ENCODE measurements around the gene GPATCH2.

DNA sequence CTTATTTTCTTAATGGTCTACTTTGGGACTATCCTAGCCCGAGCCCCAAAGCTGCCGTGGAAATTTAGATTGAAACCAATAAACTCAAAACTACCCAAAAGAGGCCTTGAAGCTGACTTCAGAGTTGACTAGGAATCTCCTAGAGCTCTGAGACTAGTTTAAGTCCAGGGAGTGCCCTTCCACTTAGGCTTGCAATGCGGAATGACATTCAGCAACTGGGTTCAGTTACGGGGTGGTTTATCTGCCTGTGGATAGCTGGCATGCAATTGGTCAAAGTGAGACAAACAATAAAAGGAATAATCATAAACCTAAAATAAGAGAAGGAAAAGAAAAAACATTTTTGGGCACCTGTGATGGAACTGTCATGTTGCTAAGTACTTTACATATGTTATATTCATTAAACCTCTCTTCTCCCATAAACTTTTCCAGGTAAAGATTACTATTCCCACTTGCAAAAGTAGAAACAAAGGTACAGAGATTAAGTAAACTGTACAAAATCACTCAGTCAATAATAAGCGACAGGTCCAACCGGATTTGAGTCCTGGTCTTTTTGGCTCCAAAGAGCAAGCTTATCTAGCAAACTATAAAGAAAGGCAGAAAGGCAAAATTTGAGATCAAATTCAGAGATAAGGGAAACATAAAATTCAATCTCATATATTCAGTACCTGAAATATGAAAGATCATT, 56.5 kb downstream of the GPATCH2 start:
- TF ChIP-seq, protein P1, sequence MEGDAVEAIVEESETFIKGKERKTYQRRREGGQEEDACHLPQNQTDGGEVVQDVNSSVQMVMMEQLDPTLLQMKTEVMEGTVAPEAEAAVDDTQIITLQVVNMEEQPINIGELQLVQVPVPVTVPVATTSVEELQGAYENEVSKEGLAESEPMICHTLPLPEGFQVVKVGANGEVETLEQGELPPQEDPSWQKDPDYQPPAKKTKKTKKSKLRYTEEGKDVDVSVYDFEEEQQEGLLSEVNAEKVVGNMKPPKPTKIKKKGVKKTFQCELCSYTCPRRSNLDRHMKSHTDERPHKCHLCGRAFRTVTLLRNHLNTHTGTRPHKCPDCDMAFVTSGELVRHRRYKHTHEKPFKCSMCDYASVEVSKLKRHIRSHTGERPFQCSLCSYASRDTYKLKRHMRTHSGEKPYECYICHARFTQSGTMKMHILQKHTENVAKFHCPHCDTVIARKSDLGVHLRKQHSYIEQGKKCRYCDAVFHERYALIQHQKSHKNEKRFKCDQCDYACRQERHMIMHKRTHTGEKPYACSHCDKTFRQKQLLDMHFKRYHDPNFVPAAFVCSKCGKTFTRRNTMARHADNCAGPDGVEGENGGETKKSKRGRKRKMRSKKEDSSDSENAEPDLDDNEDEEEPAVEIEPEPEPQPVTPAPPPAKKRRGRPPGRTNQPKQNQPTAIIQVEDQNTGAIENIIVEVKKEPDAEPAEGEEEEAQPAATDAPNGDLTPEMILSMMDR (IDR thresholded peaks at IDR 0.05) = no peak
- no peak for TF ChIP-seq EZH2phosphoT487 (IDR thresholded peaks at IDR 0.05)
